Testis (tissue), 3 donors: ENCODE measurements around the gene SRGAP1. TPM values are rescaled to one million over a fixed set of nuclear protein-coding genes. Genes with fewer than 3 reads are reported as not detected.

Experiments
- DNase-seq: peaks from one replicate; pipeline ENCODE4 v3.0.0-alpha.2; 2019
- H3K27ac ChIP-seq, 2 donors: fragments of 200-600 bp; sonication (generic); one replicate each; pipeline ENCODE4 v1.5.1; 2019
- H3K27me3 ChIP-seq: fragments of 200-600 bp; sonication (generic); one replicate; pipeline ENCODE4 v1.5.1; 2019
- H3K36me3 ChIP-seq: fragments of 200-600 bp; sonication (generic); one replicate; pipeline ENCODE4 v1.5.1; 2017; ENCODE audit warnings: low read depth; ENCODE audit errors: missing control alignments
- H3K4me1 ChIP-seq: fragments of 200-600 bp; sonication (generic); one replicate; pipeline ENCODE4 v1.5.1; 2019
- H3K4me3 ChIP-seq, 2 donors: fragments of 200-600 bp; sonication (generic); one replicate each; pipeline ENCODE4 v1.5.1; 2017 to 2019
- H3K9me3 ChIP-seq: fragments of 200-600 bp; sonication (generic); one replicate; pipeline ENCODE4 v1.5.1; 2017
- POLR2A ChIP-seq: fragments of 450-650 bp; IDR thresholded peaks from one replicate; pipeline ENCODE4 v1.6.1; 2017; ENCODE audit warnings: antibody characterized with exemption, mild to moderate bottlenecking, moderate library complexity
- WGBS, 2 donors: methylation state at CpG; one replicate each; pipeline ENCODE4 v1.1.5; 2018; 5-methylcytosine and 5-hydroxymethylcytosine counted together
- intact Hi-C: fragments of 100-400 bp; cut with DNase I; formaldehyde crosslinking; loops from one replicate; pipeline ENCODE4 v1.15.1; 2023; ENCODE audit warnings: low total_unique reads
- polyA plus RNA-seq: library from polyadenylated mRNA; stranded (reverse); fragments of 350-450 nt; fragmentation: Illumina TruSeq; extraction: RNeasy Lipid Tissue Mini Kit (QIAGEN cat#74804); gene quantifications from one replicate; pipeline ENCODE4 v1.2.3, GENCODE V29; 2014; ENCODE audit warnings: low read depth, low replicate concordance; ENCODE audit not compliant: insufficient read depth
- total RNA-seq, 2 donors: library from RNA; depleted of rRNA; stranded (reverse); fragments of >200 nt; gene quantifications; one replicate each; pipeline ENCODE4 v1.2.3, GENCODE V29; 2016
- TF ChIP-seq, protein P1 (sequence below), 3 experiments: fragments of 450-650 bp in 2 of 3; fragments of 200-600 bp in 1 of 3; sonication (generic) in 1 of 3; IDR thresholded peaks; one replicate each; pipeline ENCODE4 v1.5.1; 2016 to 2019; ENCODE audit warnings: antibody characterized with exemption in 3 of 3, mild to moderate bottlenecking in 2 of 3, moderate library complexity in 1 of 3

Gene SRGAP1
- total and polyA plus RNA-seq, 3 donors from 2014 or later: 9.4 to 47.2 (median 26.9) TPM

DNA sequence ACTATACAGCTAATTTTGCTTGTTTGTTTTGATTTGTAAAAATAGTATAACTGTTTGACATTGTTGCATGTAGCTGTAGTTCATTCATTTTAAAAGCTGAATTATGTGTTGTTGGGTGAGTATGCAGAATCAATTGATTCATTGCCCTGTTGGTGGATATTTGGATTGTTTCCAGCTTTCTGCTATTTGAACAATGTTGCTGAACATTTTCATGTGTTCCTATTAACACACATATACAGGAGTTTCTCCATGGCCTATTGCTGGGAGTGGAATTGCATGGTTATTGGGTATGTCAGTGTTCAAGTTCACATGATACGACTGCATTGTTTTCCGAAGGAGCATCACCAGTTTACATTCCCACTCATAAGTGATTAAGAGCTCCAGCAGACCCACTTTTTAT lies 75.3 kb downstream of the SRGAP1 start:
- 97 to 98% methylated on average over 2 of the region's 2 CpGs for WGBS, 2 donors
- Histone ChIP-seq H3K36me3 (no peaks in the 10 kb centered on the region), H3K27me3 (no peaks in the 10 kb centered on the region), H3K27ac (no peak overlapping the region), H3K4me3 (no peak overlapping the region), H3K4me1 (peaks cover 10% of the 10 kb centered on the region), H3K9me3 (no peaks in the 10 kb centered on the region)
- intact Hi-C loops: no loop called here
- TF ChIP-seq POLR2A: no peak
- TF ChIP-seq, protein P1, sequence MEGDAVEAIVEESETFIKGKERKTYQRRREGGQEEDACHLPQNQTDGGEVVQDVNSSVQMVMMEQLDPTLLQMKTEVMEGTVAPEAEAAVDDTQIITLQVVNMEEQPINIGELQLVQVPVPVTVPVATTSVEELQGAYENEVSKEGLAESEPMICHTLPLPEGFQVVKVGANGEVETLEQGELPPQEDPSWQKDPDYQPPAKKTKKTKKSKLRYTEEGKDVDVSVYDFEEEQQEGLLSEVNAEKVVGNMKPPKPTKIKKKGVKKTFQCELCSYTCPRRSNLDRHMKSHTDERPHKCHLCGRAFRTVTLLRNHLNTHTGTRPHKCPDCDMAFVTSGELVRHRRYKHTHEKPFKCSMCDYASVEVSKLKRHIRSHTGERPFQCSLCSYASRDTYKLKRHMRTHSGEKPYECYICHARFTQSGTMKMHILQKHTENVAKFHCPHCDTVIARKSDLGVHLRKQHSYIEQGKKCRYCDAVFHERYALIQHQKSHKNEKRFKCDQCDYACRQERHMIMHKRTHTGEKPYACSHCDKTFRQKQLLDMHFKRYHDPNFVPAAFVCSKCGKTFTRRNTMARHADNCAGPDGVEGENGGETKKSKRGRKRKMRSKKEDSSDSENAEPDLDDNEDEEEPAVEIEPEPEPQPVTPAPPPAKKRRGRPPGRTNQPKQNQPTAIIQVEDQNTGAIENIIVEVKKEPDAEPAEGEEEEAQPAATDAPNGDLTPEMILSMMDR (IDR thresholded peaks at IDR 0.05): no peak
- DNase-seq: no peak

DNA sequence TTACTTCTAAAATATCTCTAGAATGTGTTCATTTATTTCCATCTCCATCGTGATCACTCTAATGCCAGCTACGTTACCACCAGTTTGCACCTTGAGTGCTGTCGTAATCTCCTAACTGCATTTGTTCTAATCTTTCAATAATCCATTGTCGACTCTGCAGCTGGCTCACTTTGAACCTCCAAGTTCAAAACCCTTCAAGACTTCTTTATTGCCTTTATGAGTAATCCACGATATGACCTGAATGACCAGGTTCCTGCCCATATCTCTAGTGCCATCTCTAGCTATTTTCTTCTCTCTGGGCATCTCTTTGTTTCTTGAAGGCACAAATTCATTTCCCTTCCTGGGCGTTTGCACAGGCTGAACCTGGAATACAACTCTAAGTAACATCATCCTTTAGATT lies 76.7 kb downstream of the SRGAP1 start:
- 88 to 91% methylated on average over 6 of the region's 6 CpGs for WGBS, 2 donors
- no peak for DNase-seq
- intact Hi-C loops: no loop called here
- Histone ChIP-seq H3K4me1 (peaks cover 10% of the 10 kb centered on the region), H3K27ac (no peak overlapping the region), H3K27me3 (no peaks in the 10 kb centered on the region), H3K9me3 (no peaks in the 10 kb centered on the region), H3K4me3 (no peak overlapping the region), H3K36me3 (no peaks in the 10 kb centered on the region)
- TF ChIP-seq POLR2A: no peak
- TF ChIP-seq, protein P1 (IDR thresholded peaks at IDR 0.05): no peak

DNA sequence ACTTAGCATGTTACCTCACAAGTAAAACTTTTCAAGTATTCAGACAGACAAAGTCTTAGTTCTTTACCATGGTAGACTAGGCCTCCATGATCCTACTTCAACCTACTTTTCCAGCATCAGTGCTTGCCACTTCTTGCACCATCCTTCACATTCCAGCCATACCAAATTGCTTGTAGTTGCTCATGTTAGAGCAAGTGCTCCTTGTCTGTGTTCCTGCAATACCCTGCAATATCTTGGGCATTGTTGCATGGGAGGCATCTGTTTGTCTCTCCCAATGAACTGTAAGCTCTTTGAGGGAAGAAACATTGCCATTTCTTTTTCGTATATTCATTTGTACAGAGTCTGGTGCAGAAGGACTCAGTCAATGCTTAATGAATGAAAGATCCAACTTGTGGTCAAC lies 78.0 kb downstream of the SRGAP1 start:
- intact Hi-C loops: no loop called here

DNA sequence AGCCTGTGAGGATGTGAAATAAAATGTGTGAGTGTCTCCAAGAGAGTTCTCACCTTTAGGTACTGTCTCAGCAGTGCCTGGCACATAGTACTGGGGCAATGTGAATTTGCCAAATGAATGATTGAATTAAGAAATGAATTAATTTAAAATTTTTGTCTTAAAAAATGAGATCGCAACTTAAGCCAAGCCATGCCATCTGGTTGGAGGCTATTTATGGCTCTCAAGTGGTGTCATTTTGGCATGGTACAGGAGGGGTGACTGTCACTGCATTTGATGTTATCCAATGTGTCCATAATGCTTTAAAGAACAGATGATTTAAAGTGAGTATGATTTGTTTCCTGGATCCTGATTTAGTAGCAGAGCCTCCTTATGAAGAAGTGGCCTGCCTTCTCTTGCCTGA lies 80.3 kb downstream of the SRGAP1 start:
- no peak overlapping the region for H3K4me3 ChIP-seq
- WGBS, 2 donors: 57 to 60% methylated on average over 1 of the region's 1 CpG
- no peak for DNase-seq
- TF ChIP-seq, protein P1 (IDR thresholded peaks at IDR 0.05): no peak
- no peak for TF ChIP-seq POLR2A
- H3K27ac ChIP-seq: no peak overlapping the region
- no peaks in the 10 kb centered on the region for H3K4me1 ChIP-seq
- H3K27me3 ChIP-seq: no peaks in the 10 kb centered on the region
- H3K9me3 ChIP-seq: no peaks in the 10 kb centered on the region
- H3K36me3 ChIP-seq: no peaks in the 10 kb centered on the region
- intact Hi-C loops: no loop called here

More for the DNA sequence above, 78.0 kb downstream of the SRGAP1 start:
- 95 to 100% methylated on average over 1 of the region's 1 CpG for WGBS, 2 donors
- TF ChIP-seq, protein P1 (IDR thresholded peaks at IDR 0.05): no peak
- no peak for TF ChIP-seq POLR2A
- DNase-seq: no peak
- H3K9me3 ChIP-seq: no peaks in the 10 kb centered on the region
- no peaks in the 10 kb centered on the region for H3K27me3 ChIP-seq
- peaks cover 7% of the 10 kb centered on the region for H3K4me1 ChIP-seq
- H3K4me3 ChIP-seq: no peak overlapping the region
- H3K36me3 ChIP-seq: no peaks in the 10 kb centered on the region
- H3K27ac ChIP-seq: no peak overlapping the region

DNA sequence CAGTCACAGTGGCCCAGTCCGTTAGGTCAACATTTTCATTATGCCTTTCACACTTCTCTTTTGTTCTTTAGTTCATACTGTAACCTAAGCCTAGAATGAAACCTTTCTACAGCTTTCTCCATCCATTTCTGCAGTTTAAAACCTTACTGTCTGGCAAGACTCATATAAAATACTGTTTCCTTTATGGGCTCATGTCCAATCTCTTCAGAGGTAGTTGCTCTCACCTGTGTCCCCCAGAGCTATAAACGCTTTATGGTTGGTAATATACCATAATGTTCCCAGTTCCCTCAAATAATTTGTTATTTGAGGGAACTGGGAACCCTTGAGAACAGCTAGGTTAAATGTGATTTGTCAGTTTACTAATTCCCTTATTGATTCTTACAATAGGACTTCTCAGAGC lies 83.0 kb downstream of the SRGAP1 start:
- Histone ChIP-seq H3K4me3 (no peak overlapping the region), H3K27ac (no peak overlapping the region), H3K27me3 (no peaks in the 10 kb centered on the region), H3K36me3 (no peaks in the 10 kb centered on the region), H3K4me1 (no peaks in the 10 kb centered on the region), H3K9me3 (no peaks in the 10 kb centered on the region)
- TF ChIP-seq, protein P1 (IDR thresholded peaks at IDR 0.05): no peak
- TF ChIP-seq POLR2A: no peak
- 88 to 98% methylated on average over 2 of the region's 2 CpGs for WGBS, 2 donors
- intact Hi-C loops: no loop called here
- no peak for DNase-seq
